Cardiac septum (tissue), 1 donor: ENCODE data around the gene LYZL1. TPM values are rescaled to one million over a fixed set of nuclear protein-coding genes. Genes with fewer than 3 reads are reported as not detected.
"Not testable (repeated sequence)": the region's sequence is repeated elsewhere in the genome, so short reads cannot be mapped to it uniquely, and the experiment has no call there.

Experiments used
- DNase-seq: peaks from one replicate; pipeline ENCODE4 v3.0.0-alpha.2; 2020; ENCODE audit warnings: low spot score
- intact Hi-C: fragments of 100-400 bp; cut with DNase I; formaldehyde crosslinking; loops from one replicate; pipeline ENCODE4 v1.14.0; 2022
- long read RNA-seq: library from polyadenylated mRNA; unstranded; transcript quantifications from one replicate; pipeline ENCODE4 v2.0.0, GENCODE V29; 2021
- total RNA-seq: library from RNA; stranded (reverse); fragmentation: NEBNext Ultra II Directional; extraction: Animal tissue kit (Norgen Biotek cat#: 25700); gene quantifications from one replicate; pipeline ENCODE4 v1.2.1, GENCODE V29; 2021
- donor health status: DM: no; HTN: no; CAD: no.

Gene LYZL1
- not detected for total RNA-seq
- long read RNA-seq = 0 reads

- DNase-seq, intact Hi-C loops: not testable (repeated sequence)
Measured at GRCh38 chr10:29288906-29289305, at the start of gene LYZL1. LYZL1 (plus strand) TSS chr10:29289070; CDS start chr10:29291868, 2,798 bp downstream.

- intact Hi-C loops = loop anchor here (5.0 to 10.0 kb wide), 2 partner anchors 62 to 575 kb away; no protein-coding TSS in a partner anchor
- no peak for DNase-seq
Measured at GRCh38 chr10:29239569-29240472, 49.0 kb upstream of the LYZL1 start.

DNA sequence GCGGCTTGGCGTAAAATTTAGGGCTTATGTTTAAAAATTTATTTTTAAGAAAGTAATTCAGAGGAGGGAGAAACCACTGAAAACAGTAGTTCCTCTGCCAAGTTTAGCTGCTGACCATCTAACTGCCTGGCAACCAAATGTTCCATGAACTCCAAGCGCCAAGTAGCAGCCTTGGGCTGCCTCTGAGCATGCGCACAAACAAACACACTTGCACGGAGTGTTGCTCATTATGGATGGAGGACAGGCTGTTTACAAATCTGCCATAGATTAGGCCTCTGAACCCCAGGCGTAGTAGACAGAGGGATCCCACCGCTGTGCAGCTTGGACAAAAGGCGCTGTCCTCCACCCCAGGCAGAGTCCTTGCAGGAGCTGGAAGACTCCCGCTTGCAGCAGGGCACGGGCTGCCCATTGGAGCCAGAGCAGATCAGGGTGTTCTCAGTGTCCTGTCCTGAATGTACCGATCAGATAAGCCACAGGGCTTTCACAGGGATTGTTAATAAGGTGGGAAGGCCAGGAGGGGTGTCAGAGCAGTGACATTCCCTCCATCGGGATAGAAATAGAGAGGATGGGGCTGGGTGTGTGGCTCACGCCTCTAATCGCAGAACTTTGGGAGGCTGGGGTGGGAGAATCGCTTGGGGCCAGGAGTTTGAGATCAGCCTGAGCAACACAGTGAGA lies 47.7 kb upstream of the LYZL1 start:
- no peak for DNase-seq
- intact Hi-C loops = loop anchor here (5.0 kb wide), 1 partner anchor 61 kb away; no protein-coding TSS in a partner anchor

DNA sequence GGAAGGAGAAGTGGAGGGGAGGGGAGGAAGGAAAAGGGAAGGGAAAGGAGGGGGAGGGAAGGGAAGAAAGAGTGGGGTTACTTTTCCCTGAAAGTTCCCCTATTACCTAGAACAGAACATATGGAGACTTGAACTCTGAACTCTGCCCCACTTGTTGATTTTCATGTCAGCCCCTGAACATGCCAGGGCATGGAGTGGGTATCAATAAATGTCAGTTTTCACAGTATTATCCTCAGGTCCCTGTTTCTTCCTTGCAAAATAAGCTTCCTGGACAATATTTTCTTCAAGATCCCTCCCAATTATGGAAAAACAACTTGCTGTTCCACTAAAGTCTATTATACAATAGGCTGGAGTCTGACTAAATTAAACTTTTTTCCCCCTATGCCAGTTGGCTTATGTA lies 46.9 kb upstream of the LYZL1 start:
- intact Hi-C loops = loop anchor here (5.0 kb wide), 1 partner anchor 60 kb away; no protein-coding TSS in a partner anchor
- no peak for DNase-seq

DNA sequence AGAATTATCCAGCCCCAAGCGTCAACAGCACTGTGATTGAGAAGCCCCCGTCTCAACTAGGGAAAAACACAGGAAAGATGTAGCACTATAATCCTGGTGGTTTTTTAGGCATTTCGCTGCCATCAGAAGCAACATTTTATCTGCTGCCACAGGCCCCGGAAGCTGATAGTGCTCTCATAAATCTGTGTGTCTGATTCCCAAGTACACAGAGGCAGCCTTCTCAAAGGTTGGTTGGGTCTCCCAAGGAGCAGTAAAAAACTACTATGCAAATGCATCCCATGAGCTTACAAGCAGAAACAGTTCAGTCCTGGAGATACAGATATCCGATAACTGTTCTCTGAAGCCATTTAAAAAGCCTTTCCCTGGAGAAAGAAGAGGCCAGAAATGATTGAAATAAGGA lies 45.8 kb upstream of the LYZL1 start:
- intact Hi-C loops = loop anchor here (5.0 kb wide), 1 partner anchor 59 kb away; no protein-coding TSS in a partner anchor

GRCh38 chr10:29243750-29244149 lies 45.1 kb upstream of the LYZL1 start:
- intact Hi-C loops = loop anchor here (5.0 kb wide), 1 partner anchor 59 kb away; no protein-coding TSS in a partner anchor
- no peak for DNase-seq

More for the DNA sequence above, 45.8 kb upstream of the LYZL1 start:
- DNase-seq = no peak

DNA sequence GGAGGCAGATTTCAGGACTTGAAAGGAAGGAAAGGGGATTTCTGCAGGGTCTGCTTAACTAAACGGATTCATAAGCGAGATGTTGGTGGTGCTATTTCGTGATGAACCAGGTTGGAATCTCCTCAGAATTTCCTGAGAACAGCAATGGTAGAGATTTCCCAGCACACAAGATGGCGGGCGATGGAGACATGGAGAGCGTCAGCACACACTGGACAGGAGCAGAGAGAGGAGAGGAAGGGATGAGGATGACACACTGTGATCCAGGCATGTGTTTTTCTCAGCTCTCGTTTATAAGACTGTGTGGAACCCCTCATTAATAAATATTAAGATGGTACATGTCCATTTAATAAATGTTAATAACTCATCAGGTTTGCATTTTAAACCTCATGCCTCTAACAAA lies 43.9 kb upstream of the LYZL1 start:
- DNase-seq = no peak

GRCh38 chr10:29245476-29245875 lies 43.4 kb upstream of the LYZL1 start:
- DNase-seq = no peak

More for the DNA sequence above, 43.9 kb upstream of the LYZL1 start:
- intact Hi-C loops = loop anchor here (5.0 kb wide), 1 partner anchor 57 kb away; no protein-coding TSS in a partner anchor

DNA sequence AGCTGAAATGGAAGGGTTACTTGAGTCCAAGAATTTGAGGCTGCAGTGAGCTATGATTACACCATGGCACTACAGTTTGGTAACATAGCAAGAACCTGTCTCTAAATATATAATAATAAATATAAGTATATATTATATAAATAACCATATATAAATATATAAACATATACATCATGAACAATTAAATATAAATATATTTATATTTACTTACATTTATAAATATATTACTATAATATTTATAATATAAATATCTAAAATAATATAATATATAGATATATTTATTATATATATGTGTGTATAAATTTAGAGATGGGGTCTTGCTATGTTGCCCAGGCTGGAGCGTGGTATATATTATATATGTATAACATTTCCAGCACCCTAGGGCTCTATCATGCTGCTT lies 42.4 kb upstream of the LYZL1 start:
- intact Hi-C loops = no loop called here
- no peak for DNase-seq

More at GRCh38 chr10:29245476-29245875, 43.4 kb upstream of the LYZL1 start:
- intact Hi-C loops = no loop called here

- intact Hi-C loops = no loop called here
- DNase-seq = no peak
Measured at GRCh38 chr10:29248158-29248557, 40.7 kb upstream of the LYZL1 start.

DNA sequence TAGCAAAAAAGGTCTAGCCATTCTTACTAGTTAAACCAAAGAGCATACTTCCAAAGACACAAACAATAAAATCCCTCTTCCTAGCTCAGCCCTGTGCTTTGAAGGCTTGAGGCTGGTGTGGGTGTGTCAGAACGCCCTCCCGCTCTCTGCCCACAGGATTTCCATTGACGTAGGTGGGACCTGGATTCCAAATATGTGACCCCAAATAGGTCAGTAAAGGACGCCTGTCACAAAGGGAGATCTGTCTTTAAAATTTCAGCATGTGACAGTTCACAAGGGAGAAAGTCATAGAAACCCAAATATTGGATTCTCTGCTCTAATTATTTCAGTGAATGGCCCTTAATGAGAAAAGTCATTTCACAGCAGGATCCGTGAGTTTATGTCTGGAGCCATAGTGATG lies 39.9 kb upstream of the LYZL1 start:
- intact Hi-C loops = no loop called here
- no peak for DNase-seq

DNA sequence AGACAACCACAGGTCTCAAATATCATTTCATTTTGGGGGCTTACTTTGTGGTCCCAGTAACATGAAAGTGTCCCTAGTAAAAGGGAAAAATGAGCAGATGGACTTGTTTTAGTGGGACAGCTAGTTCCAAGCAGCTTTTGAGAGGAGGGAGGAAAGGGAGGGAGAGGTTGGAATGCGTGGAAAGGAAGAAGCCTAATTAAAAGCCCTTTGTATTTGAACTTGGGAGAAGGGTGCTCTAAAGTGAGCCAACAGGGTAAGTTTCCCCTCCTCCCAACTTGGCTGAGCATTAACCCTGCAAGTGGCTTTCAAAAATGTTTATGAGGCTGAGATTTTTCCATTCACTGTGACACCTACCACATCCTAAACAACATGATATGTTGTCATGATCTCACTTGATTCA lies 38.8 kb upstream of the LYZL1 start:
- intact Hi-C loops = no loop called here
- no peak for DNase-seq

DNA sequence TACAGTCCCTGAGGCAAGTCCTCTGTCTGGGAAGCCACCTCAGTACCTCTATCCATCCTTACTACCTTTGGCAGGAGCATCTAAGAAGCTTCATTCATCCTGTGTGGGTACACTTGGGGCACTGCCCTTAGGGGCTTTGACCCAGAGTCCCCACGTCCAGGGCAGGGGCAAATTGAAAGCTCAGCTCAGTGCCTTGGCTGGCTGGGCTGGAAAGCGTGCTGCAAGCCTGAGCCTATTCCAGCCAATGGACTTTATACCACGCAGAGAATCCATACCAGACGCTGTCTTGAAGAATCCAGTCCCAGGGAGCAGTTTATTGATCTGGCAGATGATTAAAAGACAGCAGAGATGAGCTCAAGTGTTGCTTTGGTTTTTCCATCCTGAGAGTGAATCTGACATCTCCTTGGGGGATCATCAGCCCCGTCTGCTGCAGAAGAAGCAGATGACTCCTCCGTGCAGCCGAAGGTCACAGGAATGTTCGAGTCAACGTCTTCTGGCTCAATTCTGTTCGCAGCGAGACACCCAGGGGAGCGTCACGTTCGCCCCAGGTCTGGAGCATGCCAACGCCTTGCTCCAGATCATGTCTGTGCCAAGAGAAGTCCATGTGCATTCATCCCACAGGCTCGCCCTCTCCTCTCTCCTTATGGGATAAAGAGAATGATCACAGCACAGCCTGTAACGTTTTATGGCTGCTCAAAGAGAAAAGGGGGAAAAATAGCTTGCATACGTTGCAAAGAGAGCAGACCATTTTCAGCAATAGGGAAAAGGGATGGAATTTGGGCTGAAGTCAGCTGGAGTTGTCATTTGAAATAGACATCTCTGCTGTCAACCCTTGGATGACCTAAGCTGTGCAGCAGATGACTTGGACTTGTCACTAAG lies 35.8 kb upstream of the LYZL1 start:
- intact Hi-C loops = no loop called here
- DNase-seq = no peak

- DNase-seq = no peak
- intact Hi-C loops = no loop called here
Measured at GRCh38 chr10:29253690-29254029, 35.2 kb upstream of the LYZL1 start.

GRCh38 chr10:29254123-29255046 lies 34.5 kb upstream of the LYZL1 start:
- no peak for DNase-seq
- intact Hi-C loops = no loop called here

GRCh38 chr10:29255104-29255503 lies 33.8 kb upstream of the LYZL1 start:
- DNase-seq = no peak
- intact Hi-C loops = no loop called here

- intact Hi-C loops = no loop called here
- no peak for DNase-seq
Measured at GRCh38 chr10:29256019-29256418, 32.9 kb upstream of the LYZL1 start.

DNA sequence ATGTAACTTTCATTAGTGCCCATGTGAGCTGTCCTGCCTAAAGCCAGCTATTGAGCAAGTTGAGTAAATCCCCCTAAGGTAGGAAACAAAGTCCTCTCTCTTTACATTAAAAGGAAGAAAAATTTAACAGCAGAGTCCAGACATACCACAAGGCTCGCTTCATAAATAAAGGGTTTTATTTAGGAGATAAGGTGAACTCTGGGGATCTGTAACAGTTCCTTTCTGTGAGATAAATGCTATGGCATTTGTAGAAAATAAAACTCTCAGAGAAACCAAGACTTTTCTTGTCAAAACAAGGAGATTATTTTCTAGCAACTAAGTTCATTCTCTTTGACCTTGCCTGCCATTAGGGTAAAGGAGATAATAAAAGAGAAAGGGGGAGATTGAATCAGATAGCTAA lies 32.3 kb upstream of the LYZL1 start:
- DNase-seq = no peak
- intact Hi-C loops = no loop called here
